A549 (cell line): ENCODE measurements around the gene NME2.
A peak's percentile ranks its signal among the peaks of the same experiment; 100 is the strongest.

Source experiments
- BHLHE40 ChIP-seq: IDR thresholded peaks from 2 replicates; pipeline ENCODE4 v1.6.1; 2012; ENCODE audit warnings: low read depth, low read length, inconsistent platforms
- EP300 ChIP-seq, 2 experiments: fragments of >200 bp; sonication (Bioruptor Twin); formaldehyde crosslinking; IDR thresholded peaks; 2 replicates in 1 of 2; 3 replicates in 1 of 2; pipeline ENCODE4 v1.6.1; 2016 to 2017
- ESRRA ChIP-seq: fragments of 150-350 bp; IDR thresholded peaks from 2 replicates; pipeline ENCODE4 v1.6.1; 2014; ENCODE audit warnings: mild to moderate bottlenecking, low read length, borderline replicate concordance
- HOXA7 ChIP-seq: fragments of 250-450 bp; sonication (Bioruptor Pico); IDR thresholded peaks from 2 replicates; pipeline ENCODE4 v1.5.0; 2020; ENCODE audit warnings: mild to moderate bottlenecking, moderate library complexity
- NFE2L2 ChIP-seq: fragments of 150-350 bp; conservative IDR thresholded peaks from 2 replicates; pipeline ENCODE4 v1.6.1; 2014; ENCODE audit warnings: low read length
- POLR2A ChIP-seq: IDR thresholded peaks from 2 replicates; pipeline ENCODE4 v1.6.1; 2012; ENCODE audit warnings: mild to moderate bottlenecking, low read length
- RAD21 ChIP-seq, 2 experiments: fragments of >200 bp in 1 of 2; sonication (Bioruptor Twin) in 1 of 2; formaldehyde crosslinking in 1 of 2; IDR thresholded peaks in 1 of 2; conservative IDR thresholded peaks in 1 of 2; 2 replicates in 1 of 2; 3 replicates in 1 of 2; pipeline ENCODE4 v1.6.1; 2012 to 2018; ENCODE audit warnings: inconsistent platforms in 1 of 2
- SREBF2 ChIP-seq: fragments of 450-650 bp; IDR thresholded peaks from 2 replicates; pipeline ENCODE4 v1.6.1; 2014; ENCODE audit warnings: mild to moderate bottlenecking, moderate library complexity
- ZSCAN20 ChIP-seq: fragments of 250-450 bp; sonication (Bioruptor Pico); IDR thresholded peaks from 2 replicates; pipeline ENCODE4 v1.8.0; 2022; ENCODE audit warnings: mild to moderate bottlenecking, moderate library complexity
- TF ChIP-seq, protein P1 (sequence below): fragments of >200 bp; sonication (Bioruptor Twin); formaldehyde crosslinking; IDR thresholded peaks from 3 replicates; pipeline ENCODE4 v1.5.1; 2016

DNA sequence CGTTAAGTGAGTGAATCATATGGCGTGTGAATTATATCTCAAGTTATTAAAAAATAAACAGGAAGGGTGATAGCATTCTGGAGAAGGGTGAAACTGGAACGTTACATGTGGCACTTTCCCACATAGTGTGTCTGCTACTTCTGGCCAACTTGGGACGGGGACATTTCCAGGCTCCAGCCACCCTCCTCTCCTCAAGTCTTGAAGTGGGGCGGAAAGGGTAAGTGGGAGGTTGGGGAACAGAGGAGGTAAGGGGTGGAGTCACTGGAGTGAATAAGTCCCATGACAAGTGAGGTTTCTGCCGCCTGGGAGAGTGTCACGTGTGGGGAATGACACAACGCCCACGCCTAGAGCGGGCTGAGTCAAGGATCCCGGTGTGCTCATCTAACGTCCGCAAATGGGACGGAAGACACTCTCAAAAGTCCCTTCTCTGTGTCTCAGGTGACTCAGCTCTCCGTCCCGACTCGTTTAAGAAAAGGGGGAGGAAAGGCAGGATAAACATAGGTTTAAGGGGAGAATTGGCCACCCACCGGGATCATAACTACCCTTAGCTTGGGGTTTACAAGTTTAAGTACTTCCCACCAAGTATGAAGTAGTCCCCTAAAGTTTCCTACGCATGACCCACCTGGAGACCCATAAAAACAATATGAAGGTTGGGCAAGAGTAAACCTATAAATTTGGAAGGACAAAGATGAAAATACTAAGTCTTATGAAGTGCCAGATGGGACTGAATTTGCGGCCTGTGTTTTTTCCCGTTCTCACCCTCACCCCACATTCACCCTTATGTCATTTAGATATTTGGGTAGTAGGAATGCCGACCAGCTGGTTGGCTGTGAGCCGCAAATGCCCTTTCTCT, 44.4 kb upstream of the NME2 start:
- TF ChIP-seq EP300 (IDR thresholded peaks at IDR 0.05) (peak; percentile 32 to 71; a peak in 2 of 5 replicates), RAD21 (conservative IDR thresholded peaks at IDR 0.05 in 1 of 2, IDR thresholded peaks at IDR 0.05 in 1 of 2) (no peak), POLR2A (peak; percentile 64; the same call in 1 of the 2 replicates), SREBF2 (no peak), HOXA7 (peak; percentile 42; the same call in 1 of the 2 replicates), ESRRA (0 out of 2 replicates have a peak, but pooled peaks have one; percentile 52), NFE2L2 (no peak; the same call in 1 of the 2 replicates), BHLHE40 (peak; percentile 95), ZSCAN20 (no peak)
- TF ChIP-seq, protein P1, sequence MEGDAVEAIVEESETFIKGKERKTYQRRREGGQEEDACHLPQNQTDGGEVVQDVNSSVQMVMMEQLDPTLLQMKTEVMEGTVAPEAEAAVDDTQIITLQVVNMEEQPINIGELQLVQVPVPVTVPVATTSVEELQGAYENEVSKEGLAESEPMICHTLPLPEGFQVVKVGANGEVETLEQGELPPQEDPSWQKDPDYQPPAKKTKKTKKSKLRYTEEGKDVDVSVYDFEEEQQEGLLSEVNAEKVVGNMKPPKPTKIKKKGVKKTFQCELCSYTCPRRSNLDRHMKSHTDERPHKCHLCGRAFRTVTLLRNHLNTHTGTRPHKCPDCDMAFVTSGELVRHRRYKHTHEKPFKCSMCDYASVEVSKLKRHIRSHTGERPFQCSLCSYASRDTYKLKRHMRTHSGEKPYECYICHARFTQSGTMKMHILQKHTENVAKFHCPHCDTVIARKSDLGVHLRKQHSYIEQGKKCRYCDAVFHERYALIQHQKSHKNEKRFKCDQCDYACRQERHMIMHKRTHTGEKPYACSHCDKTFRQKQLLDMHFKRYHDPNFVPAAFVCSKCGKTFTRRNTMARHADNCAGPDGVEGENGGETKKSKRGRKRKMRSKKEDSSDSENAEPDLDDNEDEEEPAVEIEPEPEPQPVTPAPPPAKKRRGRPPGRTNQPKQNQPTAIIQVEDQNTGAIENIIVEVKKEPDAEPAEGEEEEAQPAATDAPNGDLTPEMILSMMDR = no peak
